K562 (cell line): Measurements from ENCODE around the gene EPB41L1. TPM values are rescaled to one million over a fixed set of nuclear protein-coding genes. Genes with fewer than 3 reads are reported as not detected.

ENCODE experiments used
- ATAC-seq: fragments of 200-7000 bp; cut with Tn5 transposase; 3 replicates; pipeline ENCODE4 v1.9.1; 2020; ENCODE audit warnings: moderate library complexity
- BruUV-seq: library from RNA; stranded (reverse); fragments of 400-500 nt; replicated peaks from 2 replicates; lab custom pipeline; 2021; lab: Mats Ljungman, UMichigan
- CTCF ChIA-PET: fragments of 300-600 bp; formaldehyde crosslinking; extraction: SDS; loops from one replicate; lab custom pipeline; 2021; ENCODE audit warnings: low intra/inter-chr PET ratio; lab: Yijun Ruan, JAX
- POLR2A ChIA-PET: fragments of 300-600, 350-650 bp; sonication (Branson Sonifier 250); formaldehyde crosslinking; extraction: SDS; loops from one replicate; lab custom pipeline; 2021; ENCODE audit warnings: antibody characterized with exemption, inconsistent platforms; lab: Yijun Ruan, JAX
- DNase-seq, 4 experiments: peaks; one replicate each; pipeline versions ENCODE4 v3.0.0 to v3.0.0-alpha.2; 2011 to 2018; ENCODE audit warnings: low spot score in 3 of 4, mixed read lengths in 3 of 4; ENCODE audit errors: extremely low read depth in 1 of 4
- FAIRE-seq: peaks from 2 replicates; lab custom pipeline; 2011; peaks lifted over from hg19 to GRCh38; lab: Jason Lieb, UNC
- H2AFZ ChIP-seq: 2 replicates; pipeline ENCODE4 v1.6.0; 2011; ENCODE audit warnings: low read depth, low read length, control low read depth, inconsistent platforms
- H3K27ac ChIP-seq: fragments of 200-600 bp; 3 replicates; pipeline ENCODE4 v1.8.0; 2011; ENCODE audit warnings: low read depth, mild to moderate bottlenecking, control low read depth, inconsistent platforms, low read length, moderate library complexity, mixed read lengths; ENCODE audit errors: extremely low read depth
- H3K27me3 ChIP-seq, 2 experiments: fragments of 300-600 bp in 1 of 2; 2 replicates in 1 of 2; 3 replicates in 1 of 2; pipeline versions ENCODE4 v1.6.0 to v1.8.0; 2011; ENCODE audit warnings: inconsistent platforms in 2 of 2, low read length in 2 of 2, mild to moderate bottlenecking in 1 of 2, mixed read lengths in 1 of 2, moderate library complexity in 1 of 2; ENCODE audit not compliant: control insufficient read depth in 2 of 2, insufficient read depth in 2 of 2
- H3K36me3 ChIP-seq: fragments of 300-600 bp; 3 replicates; pipeline ENCODE4 v1.8.0; 2011; ENCODE audit warnings: mild to moderate bottlenecking, low read length, inconsistent platforms; ENCODE audit not compliant: control insufficient read depth, insufficient read depth
- H3K4me1 ChIP-seq, 2 experiments: fragments of 200-600 bp in 1 of 2; replicated peaks in 1 of 2; 2 replicates in 1 of 2; 3 replicates in 1 of 2; pipeline versions ENCODE4 v1.5.1 to v1.8.0; 2011; ENCODE audit warnings: inconsistent platforms in 2 of 2, low read length in 2 of 2, mild to moderate bottlenecking in 1 of 2, mixed read lengths in 1 of 2, moderate library complexity in 1 of 2; ENCODE audit not compliant: control insufficient read depth in 2 of 2, insufficient read depth in 2 of 2
- H3K4me2 ChIP-seq: 2 replicates; pipeline ENCODE4 v1.6.1; 2011; ENCODE audit warnings: low read length, control low read depth, inconsistent platforms, mixed read lengths; ENCODE audit not compliant: insufficient read depth
- H3K4me3 ChIP-seq: fragments of 200-600 bp; sonication (generic), shearing (Covaris generic); 2 replicates; pipeline ENCODE4 v1.5.1; 2016; ENCODE audit warnings: control low read depth, inconsistent platforms
- H3K79me2 ChIP-seq: fragments of 200-600 bp; 3 replicates; pipeline ENCODE4 v1.8.0; 2011; ENCODE audit warnings: low read length, inconsistent platforms; ENCODE audit not compliant: control insufficient read depth, insufficient read depth
- H3K9ac ChIP-seq, 2 experiments: 2 replicates each; pipeline versions ENCODE4 v1.6.0 to v1.6.1; 2011; ENCODE audit warnings: low read depth in 2 of 2, low read length in 2 of 2, control low read depth in 1 of 2, inconsistent platforms in 1 of 2, mild to moderate bottlenecking in 1 of 2, mixed read lengths in 1 of 2; ENCODE audit not compliant: insufficient read depth in 1 of 2
- H3K9me1 ChIP-seq: one replicate; pipeline ENCODE4 v1.6.0; 2011; ENCODE audit warnings: inconsistent platforms, mild to moderate bottlenecking, low read length, moderate library complexity; ENCODE audit not compliant: control insufficient read depth, insufficient read depth
- H3K9me3 ChIP-seq: replicated peaks from 2 replicates; pipeline ENCODE4 v1.5.1; 2011; ENCODE audit warnings: low read depth, low read length, inconsistent platforms; ENCODE audit not compliant: control insufficient read depth, insufficient read depth
- H4K20me1 ChIP-seq: replicated peaks from 2 replicates; pipeline ENCODE4 v1.6.1; 2011; ENCODE audit warnings: low read length, inconsistent platforms, mixed read lengths; ENCODE audit not compliant: control insufficient read depth, insufficient read depth
- CHCHD3 ChIP-seq: fragments of 250-450 bp; sonication (Bioruptor Pico); IDR thresholded peaks from 2 replicates; pipeline ENCODE4 v2.1.2; 2022; ENCODE audit warnings: mild to moderate bottlenecking
- CREM ChIP-seq: IDR thresholded peaks from 2 replicates; pipeline ENCODE4 v1.6.1; 2014; ENCODE audit warnings: antibody characterized with exemption, low read depth
- E2F5 ChIP-seq: sonication (generic); formaldehyde crosslinking; IDR thresholded peaks from 2 replicates; pipeline ENCODE4 v1.8.0; 2022; ENCODE audit warnings: mild to moderate bottlenecking, missing genetic modification reagents
- ESRRB ChIP-seq: fragments of 250-450 bp; sonication (Bioruptor Pico); IDR thresholded peaks from 2 replicates; pipeline ENCODE4 v1.5.0; 2020; ENCODE audit warnings: mild to moderate bottlenecking, moderate library complexity, borderline replicate concordance
- MEF2A ChIP-seq: IDR thresholded peaks from 2 replicates; pipeline ENCODE4 v1.6.1; 2011; ENCODE audit warnings: low read depth, mild to moderate bottlenecking, low read length, moderate library complexity; ENCODE audit not compliant: control insufficient read depth
- RFX7 ChIP-seq: fragments of 250-450 bp; sonication (Bioruptor Pico); IDR thresholded peaks from 2 replicates; pipeline ENCODE4 v1.5.1; 2021; ENCODE audit warnings: mild to moderate bottlenecking
- TSC22D4 ChIP-seq: fragments of 450-650 bp; IDR thresholded peaks from 2 replicates; pipeline ENCODE4 v1.6.1; 2016; ENCODE audit warnings: missing genetic modification characterization, missing biosample characterization, control low read depth
- VEZF1 ChIP-seq: fragments of 200-800 bp; sonication (Bioruptor generic); IDR thresholded peaks from 2 replicates; pipeline ENCODE4 v1.6.1; 2017; ENCODE audit warnings: missing genetic modification characterization, missing compliant biosample characterization
- ZNF133 ChIP-seq: fragments of 250-450 bp; sonication (Bioruptor Pico); IDR thresholded peaks from 2 replicates; pipeline ENCODE4 v1.4.0; 2020; ENCODE audit warnings: mild to moderate bottlenecking
- WGBS: fragments of 100-300 bp; shearing (Covaris generic); methylation state at CpG from one replicate; pipeline ENCODE4 v1.1.6; 2016; ENCODE audit warnings: low coverage, mixed read lengths; ENCODE audit not compliant: insufficient coverage; ENCODE audit errors: missing lambda C conversion rate; 5-methylcytosine and 5-hydroxymethylcytosine counted together
- in situ Hi-C: fragments of 300-500 bp; cut with MboI; formaldehyde crosslinking; loops from 4 replicates; pipeline ENCODE4 v1.15.0; 2018; ENCODE audit warnings: inconsistent platforms, mixed read lengths
- intact Hi-C: fragments of 100-400 bp; cut with micrococcal nuclease; formaldehyde crosslinking; loops from 2 replicates; pipeline ENCODE4 v1.14.2; 2022
- polyA plus RNA-seq, 8 experiments: library from polyadenylated mRNA; depleted of rRNA in 4 of 8; stranded (reverse) in 5 of 8; unstranded in 3 of 8; fragments of >200 nt; fragmentation: Nextera tagmentation in 2 of 8; fragmentation: Illumina TruSeq in 1 of 8; extraction: Ambion mirVana in 2 of 8; extraction: Trizol in 1 of 8; gene quantifications; 2 replicates each; pipeline versions ENCODE4 v1.2.1 to v1.2.3, GENCODE V29; 2011 to 2014; ENCODE audit warnings: inconsistent platforms in 1 of 8, missing spikeins in 1 of 8
- total RNA-seq, 7 experiments: library from RNA; depleted of rRNA in 6 of 7; stranded (reverse); fragments of >200 nt in 6 of 7; fragmentation: Illumina TruSeq in 2 of 7; extraction: Trizol in 2 of 7; gene quantifications; 2 replicates each; pipeline versions ENCODE4 v1.2.1 to v1.2.3, GENCODE V29; 2011 to 2021; ENCODE audit warnings: low replicate concordance in 1 of 7
- TF ChIP-seq, protein P1 (sequence below): fragments of 200-600 bp; sonication (generic); IDR thresholded peaks from one replicate; pipeline ENCODE4 v1.6.1; 2012; ENCODE audit warnings: mild to moderate bottlenecking, low read depth, low read length, inconsistent platforms

EPB41L1 gene
- total and polyA plus RNA-seq, 9 of the 15 experiments (the other 6 are each of a cell fraction or from before 2014, with no cell fraction given) = 0.11 to 4.3 (median 1.3) TPM

DNA sequence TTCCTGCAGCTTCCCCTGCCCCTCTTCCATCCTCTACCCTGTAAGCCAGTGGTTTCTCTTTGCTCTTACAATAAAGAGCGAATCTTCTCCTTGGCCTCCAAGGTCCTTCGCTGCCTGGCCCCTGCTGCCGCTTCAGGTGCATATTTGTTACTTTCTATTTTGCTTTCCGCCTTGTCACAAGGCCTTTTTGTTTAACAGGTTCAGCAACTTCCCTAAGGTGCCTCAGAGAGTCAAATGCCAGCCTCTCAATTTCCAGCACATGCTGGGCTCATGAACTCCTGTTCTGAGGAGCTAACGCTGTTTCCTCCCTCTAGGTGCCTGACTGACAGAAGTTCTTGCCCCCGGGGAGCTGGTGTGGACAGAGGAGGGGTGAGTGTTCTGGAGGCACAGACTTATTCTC lies 42.4 kb upstream of the EPB41L1 start:
- no peaks in the 10 kb centered on the region for H3K27me3 ChIP-seq
- no peaks in the 10 kb centered on the region for H3K9me3 ChIP-seq
- peak overlapping the region in 1 of 2 experiments; percentile 10; a peak in 1 of 4 replicates for H3K9ac ChIP-seq
- POLR2A ChIA-PET = no interaction called here
- DNase-seq (no peak), ATAC-seq (no peak), FAIRE-seq (no peak)
- CTCF ChIA-PET = no interaction called here
- no peaks in the 10 kb centered on the region for H3K9me1 ChIP-seq
- H4K20me1 ChIP-seq = no peaks in the 10 kb centered on the region
- BruUV-seq = no TSS peak
- no peak overlapping the region for H3K4me3 ChIP-seq
- intact Hi-C loops = loop anchor here (5.0 kb wide), 1 partner anchor 60 kb away; no protein-coding TSS in a partner anchor
- no peaks in the 10 kb centered on the region for H3K79me2 ChIP-seq
- in situ Hi-C loops = no loop called here
- WGBS = 55% methylated on average over 6 of the region's 6 CpGs
- H3K27ac ChIP-seq = no peak overlapping the region
- H2AFZ ChIP-seq = no peak overlapping the region
- no peaks in the 10 kb centered on the region for H3K36me3 ChIP-seq
- peaks cover 0 to 8% of the 10 kb centered on the region in 2 experiments; a peak in 3 of 5 replicates for H3K4me1 ChIP-seq
- H3K4me2 ChIP-seq = no peak overlapping the region
- TF ChIP-seq CREM (no peak), ESRRB (CRISPR knock-in tag) (no peak), ZNF133 (no peak), MEF2A (no peak), E2F5 (no peak), CHCHD3 (CRISPR knock-in tag) (no peak), VEZF1 (CRISPR knock-in tag) (no peak), TSC22D4 (tag) (no peak), RFX7 (CRISPR knock-in tag) (no peak)
- TF ChIP-seq, protein P1, sequence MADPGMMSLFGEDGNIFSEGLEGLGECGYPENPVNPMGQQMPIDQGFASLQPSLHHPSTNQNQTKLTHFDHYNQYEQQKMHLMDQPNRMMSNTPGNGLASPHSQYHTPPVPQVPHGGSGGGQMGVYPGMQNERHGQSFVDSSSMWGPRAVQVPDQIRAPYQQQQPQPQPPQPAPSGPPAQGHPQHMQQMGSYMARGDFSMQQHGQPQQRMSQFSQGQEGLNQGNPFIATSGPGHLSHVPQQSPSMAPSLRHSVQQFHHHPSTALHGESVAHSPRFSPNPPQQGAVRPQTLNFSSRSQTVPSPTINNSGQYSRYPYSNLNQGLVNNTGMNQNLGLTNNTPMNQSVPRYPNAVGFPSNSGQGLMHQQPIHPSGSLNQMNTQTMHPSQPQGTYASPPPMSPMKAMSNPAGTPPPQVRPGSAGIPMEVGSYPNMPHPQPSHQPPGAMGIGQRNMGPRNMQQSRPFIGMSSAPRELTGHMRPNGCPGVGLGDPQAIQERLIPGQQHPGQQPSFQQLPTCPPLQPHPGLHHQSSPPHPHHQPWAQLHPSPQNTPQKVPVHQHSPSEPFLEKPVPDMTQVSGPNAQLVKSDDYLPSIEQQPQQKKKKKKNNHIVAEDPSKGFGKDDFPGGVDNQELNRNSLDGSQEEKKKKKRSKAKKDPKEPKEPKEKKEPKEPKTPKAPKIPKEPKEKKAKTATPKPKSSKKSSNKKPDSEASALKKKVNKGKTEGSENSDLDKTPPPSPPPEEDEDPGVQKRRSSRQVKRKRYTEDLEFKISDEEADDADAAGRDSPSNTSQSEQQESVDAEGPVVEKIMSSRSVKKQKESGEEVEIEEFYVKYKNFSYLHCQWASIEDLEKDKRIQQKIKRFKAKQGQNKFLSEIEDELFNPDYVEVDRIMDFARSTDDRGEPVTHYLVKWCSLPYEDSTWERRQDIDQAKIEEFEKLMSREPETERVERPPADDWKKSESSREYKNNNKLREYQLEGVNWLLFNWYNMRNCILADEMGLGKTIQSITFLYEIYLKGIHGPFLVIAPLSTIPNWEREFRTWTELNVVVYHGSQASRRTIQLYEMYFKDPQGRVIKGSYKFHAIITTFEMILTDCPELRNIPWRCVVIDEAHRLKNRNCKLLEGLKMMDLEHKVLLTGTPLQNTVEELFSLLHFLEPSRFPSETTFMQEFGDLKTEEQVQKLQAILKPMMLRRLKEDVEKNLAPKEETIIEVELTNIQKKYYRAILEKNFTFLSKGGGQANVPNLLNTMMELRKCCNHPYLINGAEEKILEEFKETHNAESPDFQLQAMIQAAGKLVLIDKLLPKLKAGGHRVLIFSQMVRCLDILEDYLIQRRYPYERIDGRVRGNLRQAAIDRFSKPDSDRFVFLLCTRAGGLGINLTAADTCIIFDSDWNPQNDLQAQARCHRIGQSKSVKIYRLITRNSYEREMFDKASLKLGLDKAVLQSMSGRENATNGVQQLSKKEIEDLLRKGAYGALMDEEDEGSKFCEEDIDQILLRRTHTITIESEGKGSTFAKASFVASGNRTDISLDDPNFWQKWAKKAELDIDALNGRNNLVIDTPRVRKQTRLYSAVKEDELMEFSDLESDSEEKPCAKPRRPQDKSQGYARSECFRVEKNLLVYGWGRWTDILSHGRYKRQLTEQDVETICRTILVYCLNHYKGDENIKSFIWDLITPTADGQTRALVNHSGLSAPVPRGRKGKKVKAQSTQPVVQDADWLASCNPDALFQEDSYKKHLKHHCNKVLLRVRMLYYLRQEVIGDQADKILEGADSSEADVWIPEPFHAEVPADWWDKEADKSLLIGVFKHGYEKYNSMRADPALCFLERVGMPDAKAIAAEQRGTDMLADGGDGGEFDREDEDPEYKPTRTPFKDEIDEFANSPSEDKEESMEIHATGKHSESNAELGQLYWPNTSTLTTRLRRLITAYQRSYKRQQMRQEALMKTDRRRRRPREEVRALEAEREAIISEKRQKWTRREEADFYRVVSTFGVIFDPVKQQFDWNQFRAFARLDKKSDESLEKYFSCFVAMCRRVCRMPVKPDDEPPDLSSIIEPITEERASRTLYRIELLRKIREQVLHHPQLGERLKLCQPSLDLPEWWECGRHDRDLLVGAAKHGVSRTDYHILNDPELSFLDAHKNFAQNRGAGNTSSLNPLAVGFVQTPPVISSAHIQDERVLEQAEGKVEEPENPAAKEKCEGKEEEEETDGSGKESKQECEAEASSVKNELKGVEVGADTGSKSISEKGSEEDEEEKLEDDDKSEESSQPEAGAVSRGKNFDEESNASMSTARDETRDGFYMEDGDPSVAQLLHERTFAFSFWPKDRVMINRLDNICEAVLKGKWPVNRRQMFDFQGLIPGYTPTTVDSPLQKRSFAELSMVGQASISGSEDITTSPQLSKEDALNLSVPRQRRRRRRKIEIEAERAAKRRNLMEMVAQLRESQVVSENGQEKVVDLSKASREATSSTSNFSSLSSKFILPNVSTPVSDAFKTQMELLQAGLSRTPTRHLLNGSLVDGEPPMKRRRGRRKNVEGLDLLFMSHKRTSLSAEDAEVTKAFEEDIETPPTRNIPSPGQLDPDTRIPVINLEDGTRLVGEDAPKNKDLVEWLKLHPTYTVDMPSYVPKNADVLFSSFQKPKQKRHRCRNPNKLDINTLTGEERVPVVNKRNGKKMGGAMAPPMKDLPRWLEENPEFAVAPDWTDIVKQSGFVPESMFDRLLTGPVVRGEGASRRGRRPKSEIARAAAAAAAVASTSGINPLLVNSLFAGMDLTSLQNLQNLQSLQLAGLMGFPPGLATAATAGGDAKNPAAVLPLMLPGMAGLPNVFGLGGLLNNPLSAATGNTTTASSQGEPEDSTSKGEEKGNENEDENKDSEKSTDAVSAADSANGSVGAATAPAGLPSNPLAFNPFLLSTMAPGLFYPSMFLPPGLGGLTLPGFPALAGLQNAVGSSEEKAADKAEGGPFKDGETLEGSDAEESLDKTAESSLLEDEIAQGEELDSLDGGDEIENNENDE = no peak
